Panc1 (cell line): ENCODE data around the gene SF3B5. TPM values are rescaled to one million over a fixed set of nuclear protein-coding genes. Genes with fewer than 3 reads are reported as not detected.

Experiments
- ATAC-seq: fragments of 200-7000 bp; cut with Tn5 transposase; 2 replicates; pipeline ENCODE4 v1.9.1; 2020; ENCODE audit warnings: mild to moderate bottlenecking, moderate library complexity
- BruUV-seq: library from RNA; stranded (reverse); fragments of 400-500 nt; replicated peaks from 2 replicates; lab custom pipeline; 2021; lab: Mats Ljungman, UMichigan
- CTCF ChIA-PET: fragments of 300-600 bp; sonication (Branson Sonifier 250); formaldehyde crosslinking; loops from one replicate; lab custom pipeline; 2022; ENCODE audit warnings: antibody characterized with exemption; lab: Charles Lee
- POLR2A ChIA-PET: fragments of 300-600 bp; sonication (Branson Sonifier 250); formaldehyde crosslinking; loops from one replicate; lab custom pipeline; 2022; ENCODE audit warnings: antibody characterized with exemption; lab: Charles Lee
- DNase-seq: peaks from one replicate; pipeline ENCODE4 v3.0.0-alpha.2; 2010; ENCODE audit warnings: low read depth, low spot score
- H3K27ac ChIP-seq: 2 replicates; pipeline ENCODE4 v1.5.1; 2011; ENCODE audit warnings: mild to moderate bottlenecking, low read length, inconsistent platforms
- H3K27me3 ChIP-seq: fragments of 200-500 bp; sonication (Bioruptor generic); 2 replicates; pipeline ENCODE4 v1.6.0; 2014; ENCODE audit warnings: low read length, inconsistent platforms; ENCODE audit not compliant: control insufficient read depth, insufficient read depth
- H3K36me3 ChIP-seq: fragments of 200-500 bp; sonication (Bioruptor generic); 2 replicates; pipeline ENCODE4 v1.5.1; 2014; ENCODE audit warnings: inconsistent platforms, mild to moderate bottlenecking, low read length, moderate library complexity; ENCODE audit not compliant: control insufficient read depth, insufficient read depth
- H3K4me1 ChIP-seq: 2 replicates; pipeline ENCODE4 v1.5.1; 2011; ENCODE audit warnings: inconsistent platforms, mild to moderate bottlenecking, low read length, moderate library complexity; ENCODE audit not compliant: control insufficient read depth, insufficient read depth
- H3K4me3 ChIP-seq, 2 experiments: 2 replicates each; pipeline ENCODE4 v1.5.1; 2011 to 2012; ENCODE audit warnings: low read depth in 2 of 2, low read length in 2 of 2, mild to moderate bottlenecking in 2 of 2, inconsistent platforms in 1 of 2, moderate library complexity in 1 of 2
- H3K9me3 ChIP-seq: fragments of 200-500 bp; sonication (Bioruptor generic); 2 replicates; pipeline ENCODE4 v1.5.1; 2014; ENCODE audit warnings: low read depth, mild to moderate bottlenecking, inconsistent platforms, low read length, moderate library complexity; ENCODE audit not compliant: control insufficient read depth, insufficient read depth
- CTCF ChIP-seq: fragments of 450-650 bp; IDR thresholded peaks from 2 replicates; pipeline ENCODE4 v1.5.1; 2017; ENCODE audit warnings: mild to moderate bottlenecking
- POLR2AphosphoS5 ChIP-seq: IDR thresholded peaks from 2 replicates; pipeline ENCODE4 v1.6.1; 2012; ENCODE audit warnings: mild to moderate bottlenecking, low read depth, low read length, moderate library complexity
- REST ChIP-seq, 2 experiments: IDR thresholded peaks; 2 replicates each; pipeline ENCODE4 v1.6.1; 2011 to 2012; ENCODE audit warnings: low read depth in 2 of 2, control low read depth in 1 of 2, low read length in 1 of 2, mild to moderate bottlenecking in 1 of 2, moderate library complexity in 1 of 2; ENCODE audit not compliant: insufficient read depth in 1 of 2
- SIN3A ChIP-seq: IDR thresholded peaks from 2 replicates; pipeline ENCODE4 v1.6.1; 2012; ENCODE audit warnings: low read depth, mild to moderate bottlenecking, low read length, moderate library complexity, borderline replicate concordance; ENCODE audit not compliant: insufficient read depth
- TCF7L2 ChIP-seq: IDR thresholded peaks from 2 replicates; pipeline ENCODE4 v1.6.1; 2011; ENCODE audit warnings: mild to moderate bottlenecking, low read depth, low read length, inconsistent platforms
- in situ Hi-C: cut with HindIII; loops from 2 replicates; pipeline ENCODE4 v1.10.0; 2016; ENCODE audit warnings: low sequenced_read_pairs, low pct_unique_long_range_greater_than_20kb
- intact Hi-C: fragments of 100-400 bp; cut with micrococcal nuclease; formaldehyde crosslinking; loops from one replicate; pipeline ENCODE4 v1.10.0; 2022; ENCODE audit not compliant: unreplicated experiment
- total RNA-seq: library from RNA; stranded (reverse); gene quantifications from one replicate; pipeline ENCODE4 v1.2.1, GENCODE V29; 2021; ENCODE audit not compliant: unreplicated experiment

The SF3B5 gene
- total RNA-seq, 1 experiment from 2014 or later = 128 TPM

GRCh38 chr6:144134737-144135136 is 39.4 kb upstream of the SF3B5 start:
- Histone ChIP-seq H3K27ac (no peak overlapping the region), H3K36me3 (no peaks in the 10 kb centered on the region), H3K9me3 (no peaks in the 10 kb centered on the region), H3K4me3 (no peak overlapping the region), H3K27me3 (no peaks in the 10 kb centered on the region), H3K4me1 (no peaks in the 10 kb centered on the region)
- intact Hi-C loops = no loop called here
- ATAC-seq (no peak), DNase-seq (no peak)
- TF ChIP-seq TCF7L2 = no peak
- no peak for TF ChIP-seq SIN3A
- no peak for TF ChIP-seq POLR2AphosphoS5
- no peak for TF ChIP-seq CTCF
- in situ Hi-C loops = no loop called here
- ChIA-PET CTCF (no interaction called here), POLR2A (no interaction called here)
- no TSS peak for BruUV-seq

- CTCF ChIA-PET = no interaction called here
- Histone ChIP-seq H3K36me3 (no peaks in the 10 kb centered on the region), H3K9me3 (no peaks in the 10 kb centered on the region), H3K27me3 (no peaks in the 10 kb centered on the region), H3K27ac (no peak overlapping the region), H3K4me1 (no peaks in the 10 kb centered on the region), H3K4me3 (no peak overlapping the region)
- TF ChIP-seq TCF7L2 (no peak), SIN3A (no peak), POLR2AphosphoS5 (no peak), CTCF (no peak), REST (IDR thresholded peaks at IDR 0.05; ENCODE audit: insufficient read depth in 1 of 2, low read depth in 2 of 2, low read length in 1 of 2) (no peak)
- in situ Hi-C loops = no loop called here
- ATAC-seq (no peak), DNase-seq (no peak)
- intact Hi-C loops = no loop called here
- POLR2A ChIA-PET = no interaction called here
- BruUV-seq = no TSS peak
These were observed 38.8 kb upstream of the SF3B5 start for GRCh38 chr6:144134176-144134575.
